ENCODE results near the gene GALNT13. TPM values are rescaled to one million over a fixed set of nuclear protein-coding genes. Genes with fewer than 3 reads are reported as not detected.

GALNT13 gene
- total RNA-seq, 2 experiments from 2014 or later, result not detected

- no peaks in the 10 kb centered on the region for H3K27me3 ChIP-seq (ENCODE audit: control insufficient read depth in 1 of 2, insufficient read depth in 2 of 2, low read length in 2 of 2)
- Mint-ChIP-seq H3K9me3 (no peaks in the 10 kb centered on the region), H3K27ac (no peak overlapping the region), H3K36me3 (ENCODE audit: low read depth) (no peaks in the 10 kb centered on the region), H3K27me3 (no peaks in the 10 kb centered on the region), H3K4me1 (ENCODE audit: low read depth) (no peaks in the 10 kb centered on the region), H3K4me3 (no peak overlapping the region)
- ChIA-PET POLR2A (no interaction called here), CTCF (no interaction called here)
- H3K4me1 ChIP-seq (ENCODE audit: insufficient read depth, low read length), result no peaks in the 10 kb centered on the region
- no peak for DNase-seq
- no peaks in the 10 kb centered on the region for H3K36me3 ChIP-seq (ENCODE audit: insufficient read depth, low read length)
- ATAC-seq (ENCODE audit: poor library complexity), result no peak
- TF ChIP-seq, protein P1, sequence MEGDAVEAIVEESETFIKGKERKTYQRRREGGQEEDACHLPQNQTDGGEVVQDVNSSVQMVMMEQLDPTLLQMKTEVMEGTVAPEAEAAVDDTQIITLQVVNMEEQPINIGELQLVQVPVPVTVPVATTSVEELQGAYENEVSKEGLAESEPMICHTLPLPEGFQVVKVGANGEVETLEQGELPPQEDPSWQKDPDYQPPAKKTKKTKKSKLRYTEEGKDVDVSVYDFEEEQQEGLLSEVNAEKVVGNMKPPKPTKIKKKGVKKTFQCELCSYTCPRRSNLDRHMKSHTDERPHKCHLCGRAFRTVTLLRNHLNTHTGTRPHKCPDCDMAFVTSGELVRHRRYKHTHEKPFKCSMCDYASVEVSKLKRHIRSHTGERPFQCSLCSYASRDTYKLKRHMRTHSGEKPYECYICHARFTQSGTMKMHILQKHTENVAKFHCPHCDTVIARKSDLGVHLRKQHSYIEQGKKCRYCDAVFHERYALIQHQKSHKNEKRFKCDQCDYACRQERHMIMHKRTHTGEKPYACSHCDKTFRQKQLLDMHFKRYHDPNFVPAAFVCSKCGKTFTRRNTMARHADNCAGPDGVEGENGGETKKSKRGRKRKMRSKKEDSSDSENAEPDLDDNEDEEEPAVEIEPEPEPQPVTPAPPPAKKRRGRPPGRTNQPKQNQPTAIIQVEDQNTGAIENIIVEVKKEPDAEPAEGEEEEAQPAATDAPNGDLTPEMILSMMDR (IDR thresholded peaks at IDR 0.05), result no peak
- H3K9me3 ChIP-seq (ENCODE audit: control insufficient read depth in 1 of 2, insufficient read depth in 1 of 2, low read length in 2 of 2), result peaks cover 0 to 8% of the 10 kb centered on the region in 2 experiments
- no peak overlapping the region for H3K27ac ChIP-seq (ENCODE audit: low read depth in 1 of 2, low read length in 2 of 2)
- no peak overlapping the region for H3K4me3 ChIP-seq (ENCODE audit: low read length)
- intact Hi-C loops (cut with DNase I, micrococcal nuclease), result no loop called here
These were observed 368.6 kb downstream of the GALNT13 start for GRCh38 chr2:154240316-154240715.

GRCh38 chr2:154240921-154241379 lies 369.2 kb downstream of the GALNT13 start:
- H3K27me3 Mint-ChIP-seq, result no peaks in the 10 kb centered on the region
- no peak overlapping the region for H3K4me3 ChIP-seq (ENCODE audit: low read length)
- H3K9me3 Mint-ChIP-seq, result no peaks in the 10 kb centered on the region
- H3K4me1 Mint-ChIP-seq (ENCODE audit: low read depth), result no peaks in the 10 kb centered on the region
- ChIA-PET POLR2A (no interaction called here), CTCF (no interaction called here)
- ATAC-seq (ENCODE audit: poor library complexity) (no peak), DNase-seq (peak in 1 of 14 experiments; percentile 6)
- H3K4me1 ChIP-seq (ENCODE audit: insufficient read depth, low read length), result no peaks in the 10 kb centered on the region
- no peak overlapping the region for H3K27ac Mint-ChIP-seq
- no peaks in the 10 kb centered on the region for H3K36me3 Mint-ChIP-seq (ENCODE audit: low read depth)
- no peak overlapping the region for H3K27ac ChIP-seq (ENCODE audit: low read depth in 1 of 2, low read length in 2 of 2)
- TF ChIP-seq, protein P1 (IDR thresholded peaks at IDR 0.05), result no peak
- intact Hi-C loops (cut with DNase I, micrococcal nuclease), result no loop called here
- H3K27me3 ChIP-seq (ENCODE audit: control insufficient read depth in 1 of 2, insufficient read depth in 2 of 2, low read length in 2 of 2), result no peaks in the 10 kb centered on the region
- H3K36me3 ChIP-seq (ENCODE audit: insufficient read depth, low read length), result no peaks in the 10 kb centered on the region
- no peak overlapping the region for H3K4me3 Mint-ChIP-seq
- H3K9me3 ChIP-seq (ENCODE audit: control insufficient read depth in 1 of 2, insufficient read depth in 1 of 2, low read length in 2 of 2), result peaks cover 0 to 8% of the 10 kb centered on the region in 2 experiments

DNA sequence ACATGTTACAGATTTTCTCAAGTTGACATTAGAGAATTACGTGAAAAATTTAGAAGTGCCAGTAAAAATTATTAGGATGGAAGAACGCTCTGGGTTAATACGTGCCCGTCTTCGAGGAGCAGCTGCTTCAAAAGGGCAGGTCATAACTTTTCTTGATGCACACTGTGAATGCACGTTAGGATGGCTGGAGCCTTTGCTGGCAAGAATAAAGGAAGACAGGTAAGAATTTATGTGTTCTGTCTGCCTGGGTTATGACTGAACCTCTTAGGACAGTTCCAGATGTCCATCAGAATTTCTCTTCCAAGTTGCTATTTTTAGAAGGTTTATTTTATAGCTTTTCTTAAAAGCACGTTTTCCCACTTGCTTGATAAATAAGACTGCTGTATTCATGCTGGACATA lies 371.0 kb downstream of the GALNT13 start:
- Histone ChIP-seq H3K4me3 (ENCODE audit: low read length) (no peak overlapping the region), H3K4me1 (ENCODE audit: insufficient read depth, low read length) (no peaks in the 10 kb centered on the region), H3K9me3 (ENCODE audit: control insufficient read depth in 1 of 2, insufficient read depth in 1 of 2, low read length in 2 of 2) (peaks cover 0 to 8% of the 10 kb centered on the region in 2 experiments), H3K27ac (ENCODE audit: low read depth in 1 of 2, low read length in 2 of 2) (no peak overlapping the region), H3K36me3 (ENCODE audit: insufficient read depth, low read length) (no peaks in the 10 kb centered on the region), H3K27me3 (ENCODE audit: control insufficient read depth in 1 of 2, insufficient read depth in 2 of 2, low read length in 2 of 2) (no peaks in the 10 kb centered on the region)
- Mint-ChIP-seq H3K9me3 (no peaks in the 10 kb centered on the region), H3K4me3 (no peak overlapping the region), H3K36me3 (ENCODE audit: low read depth) (no peaks in the 10 kb centered on the region), H3K27me3 (no peaks in the 10 kb centered on the region), H3K4me1 (ENCODE audit: low read depth) (no peaks in the 10 kb centered on the region), H3K27ac (no peak overlapping the region)
- ChIA-PET CTCF (no interaction called here), POLR2A (no interaction called here)
- ATAC-seq (ENCODE audit: poor library complexity) (no peak), DNase-seq (no peak)
- TF ChIP-seq, protein P1 (IDR thresholded peaks at IDR 0.05), result no peak
- intact Hi-C loops (cut with DNase I, micrococcal nuclease), result no loop called here
